Activated CD4-positive, CD25-positive, alpha-beta regulatory T cell treated with anti-CD3 and anti-CD28 coated beads, Interleukin-2, amount 50 U/mL, for 24 hours (primary cell): ENCODE measurements around the gene JPH2.
"Not testable (repeated sequence)": the region's sequence is repeated elsewhere in the genome, so short reads cannot be mapped to it uniquely, and the experiment has no call there.

Experiments used
- ATAC-seq, 2 donors: fragments of 150-1000 bp; cut with Tn5 transposase; one replicate each; pipeline ENCODE4 v1.10.0; 2021; ENCODE audit warnings: mild to moderate bottlenecking in 1 of 2, moderate library complexity in 1 of 2

The JPH2 gene

GRCh38 chr20:44187054-44187771 is at the start of gene JPH2:
JPH2 (minus strand) TSS chr20:44187188; CDS start chr20:44186705, 483 bp downstream.
- ATAC-seq: no peak

DNA sequence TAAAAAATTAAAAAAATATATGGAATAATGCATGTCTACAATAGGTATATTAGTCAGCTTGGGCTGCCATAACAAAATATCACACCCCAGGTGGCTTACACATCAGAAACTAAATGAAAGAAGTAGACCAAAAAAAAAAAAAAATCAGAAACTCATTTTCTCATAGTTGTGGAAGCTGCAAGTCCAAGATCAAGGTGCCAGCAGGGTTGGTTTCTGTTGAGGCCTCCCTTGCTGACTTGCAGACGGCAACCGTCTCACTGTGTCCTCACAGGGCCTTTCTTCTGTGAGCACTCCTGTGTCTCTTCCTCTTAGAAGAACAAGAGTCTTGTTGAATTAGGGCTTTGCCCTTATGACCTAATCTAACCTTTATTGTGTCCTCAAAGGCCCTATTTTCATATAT is 48.7 kb upstream of the JPH2 start:
- ATAC-seq: no peak

- ATAC-seq: no peak
Observed at GRCh38 chr20:44234566-44235317, 47.8 kb upstream of the JPH2 start.

GRCh38 chr20:44233436-44234016 is 46.5 kb upstream of the JPH2 start:
- no peak for ATAC-seq

GRCh38 chr20:44232469-44232856 is 45.5 kb upstream of the JPH2 start:
- ATAC-seq: not testable (repeated sequence)

GRCh38 chr20:44231713-44232468 is 44.9 kb upstream of the JPH2 start:
- no peak for ATAC-seq

GRCh38 chr20:44231193-44231592 is 44.2 kb upstream of the JPH2 start:
- ATAC-seq: no peak

GRCh38 chr20:44228465-44229258 is 41.7 kb upstream of the JPH2 start:
- ATAC-seq: no peak

DNA sequence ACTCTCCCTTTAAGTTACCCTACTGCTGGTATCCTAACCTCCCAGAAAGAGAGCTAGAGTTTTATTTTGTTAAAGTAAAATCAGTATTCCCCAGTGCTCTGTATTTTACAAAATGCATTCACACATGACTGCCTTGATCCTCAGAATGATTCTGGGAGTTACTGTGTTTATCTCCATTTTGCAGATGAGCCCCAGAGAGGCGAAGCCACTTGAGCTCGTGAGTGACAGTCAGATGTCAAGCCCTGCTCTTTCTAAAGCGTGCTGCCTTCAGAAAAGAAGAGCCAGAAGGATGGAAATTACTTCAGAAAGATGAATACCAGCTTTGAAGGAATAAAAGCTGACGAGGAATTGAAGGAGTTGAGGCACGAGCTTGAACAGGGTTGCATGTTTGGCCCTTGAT is 37.6 kb upstream of the JPH2 start:
- ATAC-seq: no peak

DNA sequence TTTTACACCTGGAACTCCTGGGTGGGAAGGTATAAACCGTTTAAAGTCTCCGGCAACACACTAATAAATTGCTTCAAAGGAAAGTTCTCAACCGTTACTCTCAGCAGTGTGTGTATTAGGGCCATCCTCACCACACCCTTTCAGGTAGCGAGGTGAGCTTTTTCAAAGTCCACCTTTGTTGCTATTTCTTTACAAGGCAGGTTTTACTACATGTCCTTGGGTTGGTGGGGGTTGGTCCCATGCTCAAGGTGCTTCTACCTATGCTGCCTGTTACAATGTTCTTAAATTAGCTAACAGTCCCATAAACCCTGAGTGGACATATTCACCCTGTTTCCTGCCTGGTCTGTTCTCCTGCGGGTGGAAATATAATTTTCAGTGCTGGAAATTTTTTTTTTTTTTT is 36.7 kb upstream of the JPH2 start:
- ATAC-seq: no peak

DNA sequence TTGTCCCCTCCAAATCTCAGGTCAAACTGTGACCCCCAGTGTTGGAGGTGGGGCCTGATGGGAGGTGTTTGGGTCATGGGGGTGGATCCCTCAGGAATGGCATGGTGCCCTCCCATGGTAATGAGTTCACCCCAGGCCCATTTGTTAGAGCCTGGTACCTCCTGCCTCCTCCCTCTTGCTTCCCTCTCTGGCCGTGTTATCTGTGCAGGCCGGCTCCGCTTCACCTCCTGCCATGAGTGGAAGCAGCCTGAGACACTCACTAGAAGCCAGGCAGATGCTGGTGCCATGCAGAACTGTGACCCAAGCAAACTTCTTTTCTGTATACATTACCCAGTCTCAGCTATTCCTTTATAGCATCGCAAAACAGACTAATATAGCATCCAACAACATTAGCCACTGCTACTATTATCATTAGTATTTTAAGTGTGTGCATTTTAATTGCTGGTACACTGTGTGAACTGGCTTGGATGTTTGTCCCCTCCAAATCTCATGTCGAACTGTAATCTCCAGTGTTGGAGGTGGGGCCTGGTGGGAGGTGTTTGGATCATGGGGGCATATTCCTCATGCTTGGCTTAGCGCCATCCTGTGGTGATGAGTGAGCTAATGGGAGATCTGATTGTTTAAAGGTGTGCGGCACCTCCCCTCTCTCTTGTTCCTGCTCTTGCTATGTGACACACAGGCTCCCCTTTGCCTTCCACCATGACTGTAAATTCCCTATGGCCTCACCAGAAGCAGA is 35.8 kb upstream of the JPH2 start:
- ATAC-seq: no peak

- ATAC-seq: no peak
Observed at GRCh38 chr20:44222027-44222426, 35.0 kb upstream of the JPH2 start.

DNA sequence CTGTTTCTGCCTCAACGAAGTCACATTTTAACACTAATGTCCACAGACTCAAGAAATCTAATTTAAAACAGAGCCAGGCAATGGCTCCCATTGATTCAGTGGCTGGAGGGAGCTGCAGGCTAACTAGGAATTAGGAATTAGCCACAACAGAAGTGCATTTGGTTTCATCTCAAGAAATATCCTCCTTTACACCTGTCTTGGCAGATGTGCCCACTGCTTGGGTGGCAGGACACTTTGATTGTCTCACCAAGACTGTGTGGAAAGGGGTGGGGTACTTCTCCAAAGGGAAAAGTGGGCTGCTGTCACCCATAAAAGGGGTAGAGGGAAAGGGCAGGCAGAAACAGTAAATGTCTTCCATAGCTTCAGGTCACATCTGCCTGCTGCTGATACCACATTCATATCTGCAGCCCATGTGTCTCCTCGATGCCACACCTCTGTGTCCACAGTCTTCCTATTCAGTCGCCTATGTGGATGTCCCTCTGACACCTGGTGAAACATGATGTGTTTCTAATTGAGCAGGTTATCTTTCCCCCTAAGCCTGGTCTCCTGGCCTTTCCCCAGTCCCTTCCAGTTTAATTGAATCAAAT is 34.5 kb upstream of the JPH2 start:
- no peak for ATAC-seq

DNA sequence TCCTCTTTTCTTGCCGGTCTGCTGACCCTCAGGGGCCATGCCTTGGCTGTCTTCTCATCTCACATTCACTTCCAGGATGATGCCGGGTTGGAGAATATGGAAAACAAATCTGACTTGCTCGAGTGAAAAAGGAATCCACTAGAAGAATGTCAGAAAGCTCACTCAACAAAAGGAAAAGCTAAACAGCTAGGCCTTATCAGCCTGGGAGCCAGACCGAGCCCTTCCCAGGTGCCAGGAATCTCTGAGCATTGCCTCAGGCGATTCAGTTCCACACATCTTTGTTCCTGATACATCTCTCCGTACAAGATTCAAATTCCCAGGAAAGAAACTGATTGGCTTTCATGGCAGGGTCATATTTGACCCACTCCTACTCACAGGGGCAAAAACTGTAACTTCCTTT is 32.8 kb upstream of the JPH2 start:
- no peak for ATAC-seq

DNA sequence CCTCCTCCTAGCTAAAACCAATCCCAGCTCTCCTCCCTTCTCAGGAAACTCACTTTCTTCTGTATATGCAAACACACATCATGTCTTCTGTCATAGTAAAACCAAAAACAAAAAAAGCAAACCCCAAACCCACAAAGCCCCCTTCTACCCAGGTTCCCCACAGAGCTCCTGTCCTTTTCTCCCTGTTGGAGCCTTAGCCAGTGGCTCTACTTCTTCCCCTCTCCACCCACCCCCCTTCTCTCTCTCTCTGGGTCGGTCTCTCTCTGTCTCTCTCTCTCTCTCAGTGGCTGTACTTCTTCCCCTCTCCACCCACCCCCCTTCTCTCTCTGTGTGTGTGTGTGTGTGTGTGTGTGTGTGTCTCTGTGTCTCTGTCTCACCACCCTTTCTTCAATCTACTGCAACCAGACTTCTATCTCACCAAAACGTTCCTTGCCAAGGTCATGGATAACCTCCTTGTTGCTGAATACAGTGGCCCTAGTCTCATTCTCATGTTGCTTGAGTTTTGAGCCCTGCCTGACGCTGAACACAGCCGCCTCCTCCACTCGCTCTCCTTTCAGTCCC is 32.3 kb upstream of the JPH2 start:
- no peak for ATAC-seq

DNA sequence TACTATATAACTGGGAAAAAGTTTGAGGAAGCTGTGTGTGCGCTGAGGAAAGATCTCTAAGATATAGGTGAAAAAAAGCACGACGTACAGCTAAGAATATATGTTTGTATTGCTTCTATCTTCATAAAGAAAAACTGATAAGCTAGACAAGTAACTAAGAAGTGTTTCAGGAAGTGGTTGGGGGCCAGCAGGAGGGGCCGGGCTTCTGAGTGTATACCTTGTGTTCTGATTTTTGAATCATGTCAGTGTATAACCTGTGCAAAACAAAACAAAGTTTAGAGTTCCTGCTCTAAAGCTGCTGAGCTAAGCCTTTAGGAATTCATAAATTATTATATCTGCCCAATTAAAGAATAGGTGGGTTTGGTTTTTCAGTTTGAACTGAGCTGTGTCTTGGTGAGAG is 31.5 kb upstream of the JPH2 start:
- ATAC-seq: peak; percentile 60 to 69

GRCh38 chr20:44217342-44218092 is 30.5 kb upstream of the JPH2 start:
- ATAC-seq: peak; percentile 55 to 73

DNA sequence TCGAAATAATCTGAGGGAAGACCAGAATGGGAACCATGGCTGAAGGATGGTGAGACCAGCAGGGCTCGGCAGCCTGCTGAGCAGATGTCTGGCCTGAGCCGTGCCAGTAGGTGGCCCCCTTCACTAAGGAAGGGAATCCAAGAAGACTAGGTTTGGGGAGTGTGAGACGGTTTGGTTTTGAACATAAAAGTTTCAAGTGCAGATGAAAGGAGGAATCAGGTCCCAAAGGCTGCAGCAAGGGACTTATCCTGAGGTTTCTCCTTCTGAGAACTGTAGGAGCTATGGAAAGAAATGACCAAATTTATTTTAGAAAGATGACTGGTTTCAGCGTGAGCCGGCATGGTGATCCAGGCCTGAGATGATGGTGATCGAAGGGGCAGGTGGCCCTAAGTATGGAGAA is 28.1 kb upstream of the JPH2 start:
- ATAC-seq: no peak

DNA sequence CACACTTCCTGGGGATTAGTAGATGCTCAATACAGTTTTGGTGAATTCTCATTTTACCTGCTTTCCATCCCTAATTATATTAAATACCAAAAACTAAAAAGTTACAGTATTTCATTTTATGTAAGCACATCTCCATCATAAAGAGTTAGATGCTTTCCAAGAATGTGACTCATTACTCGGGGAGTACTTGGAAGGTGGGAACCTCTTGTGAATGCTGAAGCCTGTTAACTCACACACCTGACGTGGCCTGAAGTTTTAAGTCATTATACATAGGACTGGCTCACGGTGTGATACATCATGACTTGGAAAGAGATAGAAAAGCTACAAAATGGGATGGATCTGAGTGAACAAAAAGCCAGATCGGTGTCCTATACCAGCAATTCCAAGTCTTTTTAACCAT is 25.8 kb upstream of the JPH2 start:
- no peak for ATAC-seq
